SK-N-SH treated with all-trans-retinoic acid at 6 μM for 48 hours (cell line): ENCODE results near the gene HMX1.

Experiments
- ARNTL ChIP-seq: fragments of 450-650 bp; formaldehyde crosslinking; IDR thresholded peaks from 2 replicates; pipeline ENCODE4 v1.5.0; 2020; ENCODE audit warnings: low read depth, mild to moderate bottlenecking, moderate library complexity, borderline replicate concordance
- CSDC2 ChIP-seq: fragments of 250-450 bp; sonication (Bioruptor Pico); IDR thresholded peaks from 2 replicates; pipeline ENCODE4 v1.5.0; 2020; ENCODE audit warnings: mild to moderate bottlenecking, moderate library complexity
- ZFP3 ChIP-seq: fragments of 250-450 bp; sonication (Bioruptor Pico); IDR thresholded peaks from 2 replicates; pipeline ENCODE4 v1.5.0; 2020; ENCODE audit warnings: mild to moderate bottlenecking, moderate library complexity
- ZFP30 ChIP-seq: fragments of 450-650 bp; formaldehyde crosslinking; IDR thresholded peaks from 2 replicates; pipeline ENCODE4 v1.5.0; 2022; ENCODE audit warnings: mild to moderate bottlenecking, moderate library complexity
- ZNF565 ChIP-seq: fragments of 450-650 bp; formaldehyde crosslinking; conservative IDR thresholded peaks from 2 replicates; pipeline ENCODE4 v1.5.0; 2020; ENCODE audit warnings: low read depth, mild to moderate bottlenecking, moderate library complexity
- ZNF8 ChIP-seq: fragments of 450-650 bp; formaldehyde crosslinking; IDR thresholded peaks from 2 replicates; pipeline ENCODE4 v1.5.0; 2020; ENCODE audit warnings: mild to moderate bottlenecking, moderate library complexity
- TF ChIP-seq, protein P1 (sequence below): fragments of 250-450 bp; sonication (Bioruptor Pico); IDR thresholded peaks from 2 replicates; pipeline ENCODE4 v1.8.0; 2021; ENCODE audit warnings: low read depth, mild to moderate bottlenecking, moderate library complexity, borderline replicate concordance

GRCh38 chr4:8841678-8842268 is 29.9 kb downstream of the HMX1 start:
- TF ChIP-seq CSDC2 (CRISPR knock-in tag) (no peak), ZNF8 (CRISPR knock-in tag) (no peak), ZFP3 (CRISPR knock-in tag) (no peak), ARNTL (CRISPR knock-in tag) (no peak), ZFP30 (CRISPR knock-in tag) (no peak), ZNF565 (CRISPR knock-in tag) (no peak)
- TF ChIP-seq, protein P1, sequence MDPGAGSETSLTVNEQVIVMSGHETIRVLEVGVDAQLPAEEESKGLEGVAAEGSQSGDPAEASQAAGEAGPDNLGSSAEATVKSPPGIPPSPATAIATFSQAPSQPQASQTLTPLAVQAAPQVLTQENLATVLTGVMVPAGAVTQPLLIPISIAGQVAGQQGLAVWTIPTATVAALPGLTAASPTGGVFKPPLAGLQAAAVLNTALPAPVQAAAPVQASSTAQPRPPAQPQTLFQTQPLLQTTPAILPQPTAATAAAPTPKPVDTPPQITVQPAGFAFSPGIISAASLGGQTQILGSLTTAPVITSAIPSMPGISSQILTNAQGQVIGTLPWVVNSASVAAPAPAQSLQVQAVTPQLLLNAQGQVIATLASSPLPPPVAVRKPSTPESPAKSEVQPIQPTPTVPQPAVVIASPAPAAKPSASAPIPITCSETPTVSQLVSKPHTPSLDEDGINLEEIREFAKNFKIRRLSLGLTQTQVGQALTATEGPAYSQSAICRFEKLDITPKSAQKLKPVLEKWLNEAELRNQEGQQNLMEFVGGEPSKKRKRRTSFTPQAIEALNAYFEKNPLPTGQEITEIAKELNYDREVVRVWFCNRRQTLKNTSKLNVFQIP: no peak
